MV-4-11 (cell line): ENCODE measurements around the gene EPG5.
"Not testable (repeated sequence)": the region's sequence is repeated elsewhere in the genome, so short reads cannot be mapped to it uniquely, and the experiment has no call there.

ENCODE experiments used
- DNase-seq: peaks from one replicate; lab custom pipeline; 2025; lab: John Stamatoyannopoulos, UW

Gene EPG5

DNA sequence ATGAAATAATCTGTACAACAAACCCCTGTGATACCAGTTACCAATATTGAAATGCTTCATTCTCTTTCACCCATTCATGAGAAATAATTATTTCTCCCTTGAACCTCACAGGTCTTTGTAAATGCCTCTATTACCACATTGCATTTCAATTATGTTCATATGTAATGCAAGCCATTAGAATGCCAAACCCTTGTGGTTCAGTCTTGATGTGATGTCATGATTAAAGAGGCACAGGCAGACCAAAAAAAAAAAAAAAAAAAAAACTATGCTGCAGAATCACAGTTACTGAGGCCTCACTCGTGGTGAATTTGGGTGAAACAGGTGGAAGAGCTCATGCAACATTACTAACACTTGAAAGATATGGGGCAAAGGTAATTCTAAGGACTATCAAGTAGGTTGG lies 9.4 kb upstream of the EPG5 start:
- DNase-seq: no peak

DNA sequence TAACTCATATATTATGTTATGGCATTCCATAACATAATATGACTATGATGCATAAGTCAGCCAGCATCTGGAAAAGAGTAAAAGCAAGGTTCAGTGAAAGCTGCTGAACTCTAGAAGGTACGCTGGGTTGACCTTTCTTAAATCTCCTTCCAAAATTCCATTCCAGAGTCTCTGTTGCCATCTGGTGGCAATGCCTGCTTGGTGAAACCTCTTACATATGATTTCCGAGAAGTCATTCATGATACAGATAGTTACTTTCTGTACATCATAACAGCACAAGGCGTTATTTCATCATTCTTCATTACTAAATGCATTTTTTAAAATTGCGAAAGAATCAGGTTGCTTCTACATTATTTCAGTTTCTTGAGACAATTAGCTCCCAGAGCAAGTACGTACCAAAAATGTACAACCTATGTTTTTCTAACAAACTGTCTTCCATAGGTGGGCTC lies 7.0 kb upstream of the EPG5 start:
- DNase-seq: peak; percentile 90

- DNase-seq: not testable (repeated sequence)
Measured at GRCh38 chr18:45964913-45965312, 2.2 kb downstream of the EPG5 start.

GRCh38 chr18:45962866-45963265 lies 4.3 kb downstream of the EPG5 start:
- no peak for DNase-seq

DNA sequence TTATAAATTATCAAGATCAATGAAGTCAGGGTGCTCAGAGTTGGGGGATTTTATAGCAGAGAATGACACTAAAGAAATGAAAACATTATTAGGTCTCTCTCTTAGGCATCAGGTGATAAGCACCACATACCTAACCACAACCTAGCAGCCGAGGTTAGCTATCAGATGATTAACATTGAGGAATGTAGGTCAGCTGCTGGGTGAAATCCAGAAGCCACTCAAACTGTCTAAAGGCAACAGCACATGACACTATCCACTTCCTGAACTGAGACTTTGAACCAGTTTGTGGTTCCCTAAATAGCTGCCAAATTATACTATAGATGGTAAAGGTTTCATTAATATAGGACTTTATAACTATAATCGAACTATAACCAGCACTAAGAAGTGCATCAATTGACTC lies 4.7 kb downstream of the EPG5 start:
- DNase-seq: peak; percentile 57

GRCh38 chr18:45959484-45959883 lies 7.6 kb downstream of the EPG5 start:
- DNase-seq: not testable (repeated sequence)

DNA sequence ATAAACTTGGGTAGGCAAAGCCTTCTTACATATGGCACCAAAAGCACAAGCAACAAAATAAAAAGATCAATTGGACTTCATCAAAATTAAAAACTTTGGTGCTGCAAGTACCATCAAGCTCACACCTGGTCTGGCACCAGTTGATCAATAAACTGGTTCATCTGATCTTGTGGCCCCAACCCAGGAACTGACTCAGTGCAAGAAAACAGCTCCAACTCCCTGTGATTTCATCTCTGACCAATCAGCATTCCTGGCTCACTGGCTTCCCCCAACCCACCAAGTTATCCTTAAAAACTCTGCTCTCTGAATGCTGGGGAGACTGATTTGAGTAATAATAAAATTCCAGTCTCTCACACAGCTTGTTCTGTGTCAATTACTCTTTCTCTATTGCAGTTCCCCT lies 8.4 kb downstream of the EPG5 start:
- DNase-seq: no peak

- DNase-seq: peak; percentile 10
Measured at GRCh38 chr18:45958027-45958426, 9.1 kb downstream of the EPG5 start.

DNA sequence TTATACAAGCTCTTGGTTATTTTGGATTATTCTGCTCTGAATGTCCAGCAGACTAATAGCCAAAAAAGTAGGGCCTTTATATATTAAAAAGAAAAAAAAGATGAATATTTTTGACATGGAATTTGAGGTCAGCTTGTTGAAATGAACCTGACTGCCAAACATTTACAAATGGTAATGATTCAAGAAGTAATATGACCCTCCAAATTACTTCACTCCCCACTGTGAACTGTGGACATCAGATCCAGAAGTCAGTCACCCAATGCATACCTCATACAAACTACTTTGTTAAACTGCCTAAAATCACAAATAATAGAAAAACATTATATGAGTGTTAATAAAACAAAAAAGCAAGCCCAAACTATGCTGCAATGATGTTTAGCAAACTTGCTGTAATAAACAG lies 10.0 kb downstream of the EPG5 start:
- no peak for DNase-seq

DNA sequence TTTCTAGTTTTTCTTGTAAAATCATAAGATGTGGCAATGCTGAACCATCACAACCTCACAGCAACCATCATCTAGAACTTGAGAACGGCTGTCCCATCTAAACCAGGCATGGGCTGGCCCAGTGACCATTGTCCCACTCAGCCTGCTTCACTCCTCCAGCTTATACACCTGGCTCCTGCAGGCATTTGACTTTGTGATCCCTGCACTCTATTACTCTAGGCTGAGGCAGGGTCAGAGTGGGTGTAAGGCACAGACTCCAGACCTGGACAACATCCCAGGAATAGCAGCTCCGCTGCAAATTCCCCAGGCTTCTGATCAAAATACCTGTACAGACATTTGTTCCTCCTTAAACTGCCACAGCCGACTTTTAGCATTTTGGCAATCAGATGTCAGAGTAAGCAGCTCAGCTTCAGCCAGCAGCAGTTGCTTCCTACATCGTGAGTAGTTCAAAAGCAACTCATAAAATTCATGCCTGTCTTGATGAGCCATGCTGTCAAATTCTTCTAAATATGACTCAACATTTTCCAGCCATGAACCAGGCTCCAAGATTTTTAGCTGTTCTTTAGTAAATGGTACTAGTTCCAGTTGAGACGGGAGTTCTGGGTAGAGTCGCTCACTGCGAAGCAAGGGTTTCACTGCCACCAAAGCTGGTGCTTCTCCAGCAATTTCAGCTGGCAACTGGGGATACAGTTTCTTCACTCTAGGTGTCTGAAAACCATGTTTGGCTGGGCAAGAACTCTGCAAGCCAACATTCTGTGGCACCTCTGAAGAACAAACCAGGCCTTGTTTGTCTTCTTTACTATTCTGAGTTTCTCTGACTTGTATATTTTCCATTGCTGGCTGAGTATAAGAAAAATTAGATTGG lies 12.8 kb downstream of the EPG5 start:
- no peak for DNase-seq

GRCh38 chr18:45951016-45951714 lies 16.0 kb downstream of the EPG5 start:
- peak; percentile 86 for DNase-seq

DNA sequence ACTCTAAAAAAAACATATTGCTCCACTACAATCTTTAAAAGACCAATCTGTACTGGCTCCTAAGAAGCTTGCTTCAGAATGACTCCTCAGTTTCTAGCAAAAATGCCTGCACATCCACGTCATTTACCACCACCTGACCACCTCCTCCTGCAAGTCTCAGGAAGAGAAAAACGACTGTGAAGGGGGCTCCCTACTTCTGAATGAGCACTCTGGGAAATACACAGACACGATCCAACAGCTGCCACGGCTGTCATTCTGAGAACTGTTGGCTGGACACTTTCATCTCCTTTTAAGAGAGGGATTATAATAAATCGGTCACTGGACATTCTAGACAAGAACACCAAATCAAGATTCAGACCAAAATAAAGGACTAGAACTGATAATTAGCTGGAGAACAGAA lies 21.5 kb downstream of the EPG5 start:
- DNase-seq: no peak

- DNase-seq: no peak
Measured at GRCh38 chr18:45940724-45941123, 26.4 kb downstream of the EPG5 start.

GRCh38 chr18:45939236-45939635 lies 27.9 kb downstream of the EPG5 start:
- no peak for DNase-seq

DNA sequence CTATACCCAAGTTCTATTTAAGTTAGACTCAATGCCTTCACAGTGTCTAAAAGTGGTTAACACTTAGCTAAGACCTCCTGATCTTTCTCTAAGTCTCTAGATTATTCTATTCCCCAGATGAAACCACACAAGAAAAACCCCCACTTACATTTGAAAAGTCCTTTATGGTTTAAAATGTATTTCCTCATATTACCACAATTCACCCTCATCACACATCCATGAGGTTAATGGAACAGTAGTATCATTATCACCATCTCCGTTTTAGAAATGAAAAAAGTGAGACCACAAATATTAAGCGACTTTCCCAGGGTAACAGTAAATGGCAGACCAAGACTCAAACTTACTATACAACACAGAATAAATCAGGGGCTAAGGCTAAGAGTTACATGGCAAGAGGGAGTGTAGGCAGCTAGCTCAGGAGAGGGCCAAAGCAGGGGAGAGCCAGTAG lies 28.6 kb downstream of the EPG5 start:
- DNase-seq: no peak

DNA sequence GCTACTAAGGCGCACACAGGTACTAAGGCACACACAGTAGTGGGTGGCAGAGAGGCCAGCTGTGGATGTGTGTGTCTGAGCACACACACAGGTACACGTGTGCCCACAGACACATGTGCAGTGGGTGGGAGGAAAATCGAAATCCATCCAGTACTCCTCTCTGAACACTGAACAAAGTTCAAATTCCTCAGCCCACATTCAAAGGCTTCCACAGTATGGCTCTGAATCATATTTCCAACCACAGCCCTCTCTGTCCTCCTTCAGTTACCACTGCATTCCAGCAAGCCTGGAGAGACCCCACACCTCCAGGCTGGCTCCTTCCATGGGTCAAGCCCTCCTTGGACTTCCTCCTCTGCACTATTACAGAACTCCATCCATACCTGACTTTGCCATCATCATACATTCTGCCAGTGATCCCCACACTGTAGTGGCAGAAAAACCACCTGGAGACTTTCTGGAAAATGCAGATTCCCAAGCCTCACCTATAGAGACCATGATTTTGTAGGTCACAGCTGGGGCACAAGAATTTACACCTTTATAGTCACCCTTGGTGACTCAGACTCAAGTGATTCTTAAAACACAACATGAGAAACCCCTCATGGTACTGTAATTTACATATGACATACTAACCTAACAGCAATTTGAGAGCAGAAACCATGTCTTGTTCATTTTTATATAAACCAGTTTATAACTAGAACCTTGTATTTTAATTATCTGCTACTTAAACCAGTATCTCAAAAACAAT lies 31.4 kb downstream of the EPG5 start:
- DNase-seq: no peak

GRCh38 chr18:45932708-45933107 lies 34.4 kb downstream of the EPG5 start:
- no peak for DNase-seq

GRCh38 chr18:45930963-45931362 lies 36.2 kb downstream of the EPG5 start:
- no peak for DNase-seq

GRCh38 chr18:45926691-45927090 lies 40.4 kb downstream of the EPG5 start:
- DNase-seq: no peak

DNA sequence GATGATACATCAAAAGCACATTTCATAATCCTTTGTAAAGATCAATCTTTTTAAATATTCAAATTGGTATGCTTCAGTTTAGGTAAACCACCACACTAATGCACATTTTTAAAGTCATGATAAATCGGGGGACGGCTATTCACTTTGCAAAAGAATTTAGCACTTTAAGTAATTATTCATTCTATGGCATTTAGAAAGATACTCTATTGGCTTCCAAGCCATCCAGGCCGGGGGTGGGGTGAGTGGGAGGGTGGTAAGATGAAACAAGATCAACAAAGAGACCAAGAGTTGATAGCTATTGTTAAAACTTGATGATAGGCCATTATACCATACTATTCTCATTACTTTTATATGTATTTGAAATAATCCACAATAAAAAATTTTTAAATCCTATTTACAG lies 41.0 kb downstream of the EPG5 start:
- DNase-seq: no peak

GRCh38 chr18:45923138-45923537 lies 44.0 kb downstream of the EPG5 start:
- DNase-seq: no peak

- DNase-seq: no peak
Measured at GRCh38 chr18:45920367-45920766, 46.8 kb downstream of the EPG5 start.

DNA sequence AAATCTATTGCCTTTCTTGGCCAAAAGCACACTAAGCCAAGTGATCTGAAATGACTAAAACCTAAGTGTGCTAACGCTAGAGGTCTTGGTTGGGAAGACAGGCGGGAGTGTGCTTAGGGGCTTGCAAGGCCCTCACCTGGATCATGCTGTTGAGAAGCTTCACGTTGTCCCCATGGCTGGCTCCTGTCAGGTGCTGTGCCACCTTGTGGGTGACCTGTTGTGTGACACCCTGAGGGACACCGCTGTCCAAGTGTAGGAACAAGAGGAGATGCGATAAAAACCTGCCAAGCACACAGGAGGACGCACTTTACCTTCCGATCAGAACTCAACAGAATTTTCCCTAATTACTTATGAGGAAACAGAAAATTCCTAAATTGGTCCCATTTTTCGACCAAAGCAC lies 50.8 kb downstream of the EPG5 start:
- DNase-seq: no peak
